GM19328 (cell line): ENCODE measurements around the gene FOXF2.

Experiments
- ATAC-seq: cut with Tn5 transposase; IDR thresholded peaks from one replicate; pipeline ENCODE4 v1.9.1; 2021; ENCODE audit warnings: mild to moderate bottlenecking, moderate library complexity; ENCODE audit not compliant: unreplicated experiment

FOXF2 gene

DNA sequence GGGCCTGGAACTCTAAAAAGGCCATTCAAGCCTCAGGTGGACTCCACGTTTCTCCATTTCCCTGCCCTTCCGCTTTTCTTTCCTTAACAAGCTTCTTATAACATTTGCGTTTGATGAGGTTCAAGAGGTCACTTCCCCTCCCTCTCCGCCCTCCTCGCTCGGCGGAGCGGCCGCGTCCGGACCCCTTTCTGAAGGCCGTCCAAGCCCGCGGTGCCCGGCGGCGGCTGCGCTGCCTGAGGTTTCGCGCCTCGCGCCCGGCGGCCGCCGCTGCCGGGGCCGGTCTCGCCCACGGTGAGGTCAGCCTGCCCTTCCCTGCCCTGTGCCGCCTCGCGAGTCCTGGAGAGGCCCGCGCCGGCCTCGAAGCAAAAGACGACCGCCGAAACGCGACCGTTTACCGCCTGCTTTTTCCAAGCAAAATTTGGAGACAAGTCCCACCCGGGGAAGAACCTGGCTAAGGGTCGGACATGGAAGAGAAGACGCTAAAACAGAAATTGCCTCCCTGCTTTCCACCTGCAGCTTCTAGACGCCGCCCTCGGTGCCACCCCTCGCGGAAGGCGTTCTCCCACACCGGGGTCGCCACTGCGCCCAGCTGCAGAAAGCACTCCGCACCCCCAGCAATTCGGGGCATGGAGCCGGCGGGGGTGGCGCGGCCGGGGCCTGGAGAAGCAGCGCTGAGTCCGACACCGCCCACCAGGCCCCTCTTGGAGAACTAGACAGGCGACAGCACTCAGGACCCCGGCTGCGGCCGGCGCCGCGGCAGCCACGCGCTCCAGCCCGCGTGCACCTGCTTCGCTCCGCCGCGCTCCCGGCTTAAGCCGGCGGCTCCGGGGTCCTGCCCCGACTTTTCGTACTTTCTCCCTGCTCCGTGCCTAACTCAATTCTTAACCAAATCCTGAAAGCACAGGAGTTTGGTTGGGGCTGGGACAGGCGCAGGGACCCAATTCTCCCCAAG lies 11.0 kb upstream of the FOXF2 start:
- ATAC-seq, result no peak

- ATAC-seq, result no peak
Measured at GRCh38 chr6:1379017-1379787, 10.2 kb upstream of the FOXF2 start.

- no peak for ATAC-seq
Measured at GRCh38 chr6:1379788-1380147, 9.6 kb upstream of the FOXF2 start.

DNA sequence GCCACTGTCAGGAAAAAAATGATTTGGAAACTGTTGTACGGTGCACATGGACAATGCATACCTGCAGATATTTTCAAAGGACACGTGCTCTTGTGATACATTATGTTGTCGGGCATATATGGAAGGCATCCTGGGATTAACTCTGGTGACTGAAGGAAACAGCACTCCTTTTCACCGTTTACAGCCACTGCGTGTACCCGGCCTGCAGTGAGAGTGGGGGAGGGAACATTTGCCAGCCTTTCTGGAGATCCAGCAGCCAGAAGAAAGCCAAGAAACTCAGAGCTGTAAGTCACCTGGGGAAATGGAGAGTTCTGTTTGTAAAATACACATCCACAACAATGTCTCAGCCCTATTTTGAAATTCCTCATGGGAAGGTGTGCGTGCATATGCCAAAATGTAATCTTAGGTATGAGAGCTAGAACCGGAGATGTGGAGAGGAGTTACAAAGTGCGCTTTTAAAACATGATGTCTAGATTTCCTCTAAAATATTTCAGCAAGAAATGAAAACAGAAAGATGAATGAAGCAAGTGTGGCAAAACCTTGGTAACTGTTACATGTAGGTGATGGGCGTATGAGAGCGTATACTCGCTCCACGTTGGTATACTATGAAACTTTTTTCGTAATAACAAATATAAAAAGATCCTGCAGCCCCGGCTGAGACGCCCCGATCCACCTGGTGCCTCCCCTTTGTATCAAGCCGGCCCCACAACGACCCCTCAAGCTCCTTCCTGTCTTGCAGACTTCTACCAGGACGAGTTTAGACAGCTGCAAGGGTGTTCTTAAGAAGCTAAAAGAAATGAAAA lies 8.6 kb upstream of the FOXF2 start:
- ATAC-seq, result no peak

DNA sequence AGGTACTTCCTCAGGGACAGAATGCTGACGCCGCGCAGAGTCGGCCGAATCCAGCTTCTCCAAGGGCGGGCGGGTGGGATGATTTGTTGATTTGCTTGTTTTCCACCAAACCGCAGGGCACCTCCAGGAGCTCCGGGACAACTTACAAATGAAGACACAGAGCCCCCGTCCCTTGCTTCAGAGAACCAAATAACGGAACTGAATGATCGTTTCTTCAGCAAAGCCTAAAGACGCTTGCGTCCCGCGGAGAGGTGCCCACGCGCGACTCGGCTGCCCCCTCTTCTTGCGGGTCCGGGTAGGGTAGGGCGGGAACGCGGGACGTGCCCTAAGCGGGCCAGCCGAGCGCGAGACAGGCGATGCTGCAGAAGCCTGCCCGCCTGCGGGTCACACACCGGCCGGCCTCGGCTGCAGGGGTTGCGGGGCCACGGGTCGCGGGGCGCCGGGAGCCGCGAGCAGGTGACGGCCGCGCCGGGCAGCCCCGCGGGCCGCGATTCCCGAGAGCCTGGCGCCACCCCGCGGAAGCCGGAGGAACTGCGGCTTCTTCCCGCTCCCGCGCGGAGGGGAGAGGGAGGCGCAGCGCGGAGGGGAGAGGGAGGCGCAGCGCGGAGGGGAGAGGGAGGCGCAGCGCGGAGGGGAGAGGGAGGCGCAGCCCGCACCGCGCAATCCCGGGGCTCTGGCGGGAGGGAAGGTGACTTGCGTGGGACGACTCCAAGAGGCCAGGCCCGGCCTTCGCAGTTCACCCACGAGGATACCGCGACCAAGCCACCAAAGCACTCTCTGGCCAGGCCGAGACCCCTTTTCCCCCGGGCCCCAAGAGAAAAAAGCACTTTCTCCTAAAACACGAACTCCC lies 7.7 kb upstream of the FOXF2 start:
- ATAC-seq, result no peak

DNA sequence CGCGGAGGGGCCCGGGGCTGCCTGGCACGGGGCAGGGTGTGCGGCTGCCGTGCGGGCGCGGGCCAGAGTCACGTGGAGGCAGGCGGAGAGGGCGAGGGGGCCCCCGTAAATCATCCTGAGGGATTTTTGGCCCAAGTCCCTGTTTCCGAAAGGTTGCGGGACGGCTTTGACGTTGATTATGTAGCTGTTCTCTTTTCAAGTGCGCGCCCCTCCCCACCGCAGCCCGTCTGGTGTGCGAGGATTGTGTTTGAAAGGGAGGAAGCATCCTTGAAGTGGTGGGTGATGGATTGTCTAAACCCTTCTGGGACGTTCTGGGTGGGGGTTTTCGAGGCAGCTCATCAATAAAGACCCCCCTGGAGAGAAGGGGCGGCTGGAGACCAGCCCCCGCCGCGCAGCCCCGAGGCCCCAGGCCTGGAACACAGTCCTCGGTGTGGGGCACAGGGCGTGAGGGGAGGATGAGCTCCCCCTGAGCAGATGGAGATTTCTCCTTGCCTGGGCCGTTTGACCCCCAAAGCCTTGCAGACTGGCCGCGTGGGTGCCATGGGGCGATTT lies 7.0 kb upstream of the FOXF2 start:
- ATAC-seq, result no peak

DNA sequence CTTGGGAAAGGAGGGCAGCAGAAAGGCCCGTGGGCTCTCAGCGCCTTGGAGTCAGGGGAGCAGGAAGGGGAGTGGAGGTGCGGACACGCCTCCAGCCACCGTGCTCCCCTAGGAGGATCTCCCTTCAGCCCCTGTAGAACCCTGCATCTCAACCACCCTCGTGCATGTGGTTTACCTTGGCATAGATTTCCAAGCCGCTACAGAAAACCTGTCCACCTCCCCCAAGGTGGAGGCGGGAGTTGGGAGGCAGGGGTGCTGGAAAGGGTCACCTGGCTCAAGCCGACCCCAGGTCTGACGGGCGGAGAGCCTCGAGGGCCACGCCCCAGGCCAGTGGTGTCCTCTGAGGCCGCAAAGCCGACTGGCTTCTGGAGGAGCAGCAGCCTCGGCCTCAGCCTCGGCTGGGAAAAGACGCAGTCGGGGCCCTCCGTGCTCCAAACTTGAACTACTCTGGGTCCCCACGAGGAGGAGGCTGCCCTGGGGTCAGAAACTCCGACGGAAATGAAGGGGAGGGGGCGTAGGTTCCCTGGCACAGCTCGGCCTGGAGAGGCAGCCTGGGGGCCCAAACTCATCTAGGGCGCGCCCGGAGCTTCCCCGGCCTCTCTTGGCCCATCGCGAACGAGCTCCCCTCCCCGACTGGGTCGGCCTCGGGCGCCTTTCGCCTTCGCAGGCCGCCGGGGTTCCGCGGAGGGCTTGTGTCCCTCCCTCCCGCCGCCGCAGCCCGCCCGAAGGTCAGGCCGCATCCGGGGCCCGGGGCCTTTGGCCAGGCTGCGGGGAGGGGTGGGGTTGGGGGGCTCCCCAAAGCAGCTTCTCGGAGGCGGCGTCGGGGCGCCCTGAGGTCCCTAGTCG lies 6.3 kb upstream of the FOXF2 start:
- ATAC-seq, result no peak

- no peak for ATAC-seq
Measured at GRCh38 chr6:1383729-1384548, 5.4 kb upstream of the FOXF2 start.

- ATAC-seq, result no peak
Measured at GRCh38 chr6:1384549-1385128, 4.7 kb upstream of the FOXF2 start.

DNA sequence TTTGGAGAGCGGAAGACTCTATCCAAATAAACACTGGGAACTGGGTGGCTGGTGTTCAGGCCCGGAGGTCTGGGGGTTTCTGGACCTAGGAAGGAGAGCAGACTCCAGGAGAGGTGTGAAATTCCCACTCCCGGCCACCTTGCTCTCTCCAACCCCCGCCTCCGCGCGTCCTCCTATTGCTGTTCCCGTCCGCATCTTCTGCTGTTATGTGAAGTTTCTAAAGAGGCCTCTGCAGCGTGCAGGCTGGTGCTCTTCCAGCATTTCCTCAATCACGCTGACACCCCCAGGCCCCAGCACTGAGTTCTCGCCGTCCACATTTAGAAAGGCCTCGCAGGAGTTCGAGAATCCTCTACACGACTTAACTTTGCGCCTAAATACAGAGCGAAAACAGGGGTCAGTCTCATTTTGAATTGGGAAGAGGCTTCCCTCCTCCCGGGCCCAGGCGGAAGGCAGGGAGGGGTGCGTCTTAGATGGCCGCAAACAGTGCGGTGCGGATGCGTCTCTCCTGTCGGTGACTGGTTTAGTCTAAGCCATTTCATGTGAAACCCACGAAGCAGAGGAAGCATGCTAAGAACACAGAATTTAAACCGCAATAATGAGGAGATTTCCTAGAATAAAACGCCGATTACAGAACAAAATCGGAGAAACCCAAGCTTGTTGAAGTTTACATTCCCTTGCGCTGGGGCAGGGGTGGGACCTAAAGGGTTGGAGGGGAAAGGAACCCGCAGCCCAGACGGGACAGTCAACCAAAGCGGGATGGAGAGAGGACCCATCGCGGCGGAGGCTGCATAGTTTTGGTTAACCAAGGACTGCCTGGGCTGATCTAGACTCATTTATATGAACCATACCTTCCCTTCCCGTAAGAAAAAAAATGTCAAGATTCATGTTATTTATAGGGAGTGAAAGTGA lies 4.0 kb upstream of the FOXF2 start:
- no peak for ATAC-seq

DNA sequence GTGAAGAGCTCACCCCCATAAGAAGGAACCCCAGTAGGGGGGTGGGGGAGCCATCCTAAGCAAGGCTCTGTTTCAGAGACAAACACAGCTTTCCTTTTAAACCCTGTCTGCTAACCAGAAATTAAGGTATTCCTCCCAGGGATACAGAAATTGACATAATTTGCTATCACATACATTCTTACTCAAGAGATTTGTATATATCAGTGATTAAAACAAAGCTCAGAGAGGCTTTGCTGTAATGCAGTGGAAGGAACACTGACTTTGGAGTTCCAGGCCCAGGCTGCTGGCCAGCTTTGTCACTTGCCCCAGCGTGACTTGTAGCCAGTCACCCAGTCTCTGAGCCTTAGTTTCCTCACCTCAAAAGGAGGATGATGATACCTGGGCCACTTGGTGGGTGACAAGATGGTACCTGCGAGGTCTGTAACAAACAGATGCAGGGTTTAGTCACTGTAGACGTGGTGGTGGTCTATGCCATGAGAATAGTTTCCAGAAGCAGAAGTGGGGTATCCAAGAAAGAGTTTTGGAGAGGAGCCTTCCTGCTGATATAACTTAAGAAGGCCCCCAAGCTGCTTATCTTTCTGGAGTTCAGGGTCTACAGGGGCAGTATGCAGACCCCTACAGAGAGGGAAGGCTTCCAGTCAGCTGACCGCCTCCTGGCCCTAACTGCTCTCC lies 3.2 kb upstream of the FOXF2 start:
- ATAC-seq, result no peak

- no peak for ATAC-seq
Measured at GRCh38 chr6:1387538-1387875, 1.9 kb upstream of the FOXF2 start.

DNA sequence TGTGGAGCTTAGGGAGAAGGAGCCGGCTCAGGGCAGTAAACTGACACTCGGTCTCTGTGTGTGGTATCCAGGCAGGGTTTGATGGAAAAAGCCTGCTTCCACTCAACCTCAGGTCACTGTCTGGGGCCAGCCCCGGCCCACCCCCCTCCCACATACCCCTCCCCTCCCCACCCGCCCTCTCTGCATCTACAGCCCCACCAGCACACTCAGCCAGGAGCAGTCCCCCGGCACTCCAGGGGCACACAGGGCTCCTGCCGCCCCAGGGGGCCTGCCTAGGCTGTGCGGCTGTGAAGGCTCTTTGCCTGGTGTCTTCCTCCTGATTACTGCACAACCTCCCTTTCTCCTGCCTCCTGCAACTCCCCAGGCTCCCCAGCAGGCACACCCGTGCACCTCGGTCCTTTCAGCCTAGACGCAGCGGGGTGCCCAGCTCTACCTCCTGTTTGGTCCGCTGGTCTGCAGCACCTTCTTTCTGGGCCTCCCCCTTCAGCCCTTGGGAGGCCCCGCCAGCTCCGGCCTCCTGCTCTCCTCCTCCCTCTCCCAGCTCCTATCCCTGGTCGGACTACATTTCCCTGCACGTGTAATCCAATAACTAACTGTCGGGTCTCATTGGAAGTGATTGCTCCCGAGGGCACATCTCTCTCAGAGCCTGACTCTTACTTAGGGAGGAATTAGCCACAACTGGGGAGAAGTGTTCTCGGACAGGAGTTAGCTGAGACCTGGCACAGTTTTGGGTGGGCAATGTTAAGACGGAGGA lies 1.3 kb upstream of the FOXF2 start:
- no peak for ATAC-seq

DNA sequence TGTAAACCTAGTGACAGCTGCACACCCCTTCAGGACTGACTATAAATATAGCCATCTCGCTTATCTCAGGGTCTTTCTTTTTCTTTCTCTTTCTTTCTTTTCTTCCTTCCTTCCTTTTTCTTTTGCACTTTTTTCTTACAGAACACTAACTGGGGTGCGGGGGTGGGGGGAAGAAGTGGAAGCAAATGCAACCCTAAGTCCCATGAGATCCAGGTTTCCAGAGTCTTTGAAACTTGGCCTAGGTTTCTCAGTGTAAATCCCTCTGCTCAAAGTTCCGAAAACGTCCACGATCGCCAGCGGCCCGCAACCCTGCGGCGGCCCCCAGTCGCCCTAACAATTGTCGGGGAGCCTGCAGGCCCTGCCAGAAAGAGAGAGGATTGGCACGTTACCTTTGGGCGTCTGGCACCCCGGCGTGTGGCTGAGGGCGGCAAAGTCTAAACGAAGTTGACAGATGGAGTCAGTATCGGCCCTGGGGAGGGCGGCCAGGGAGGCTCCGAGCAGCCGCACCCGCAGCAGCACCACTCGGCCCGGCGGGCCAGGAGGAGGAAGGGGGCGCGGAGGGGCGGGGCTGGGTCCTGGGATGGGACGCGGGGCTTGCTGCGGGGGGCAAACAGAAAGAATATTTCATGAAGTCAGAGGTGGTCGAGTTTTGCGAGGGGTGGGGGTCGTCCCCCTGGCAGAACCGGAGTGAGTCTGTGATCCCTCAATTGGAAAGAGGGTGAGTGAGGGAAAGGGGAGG lies 577 bp upstream of the FOXF2 start:
- ATAC-seq, result no peak
